DOHH2 (cell line): ENCODE measurements around the gene COLEC11.

Experiments
- H3F3A ChIP-seq: fragments of 200-600 bp; sonication (generic), shearing (Covaris generic); 2 replicates; pipeline ENCODE4 v1.6.0; 2016; ENCODE audit warnings: antibody characterized with exemption, mild to moderate bottlenecking; ENCODE audit not compliant: control insufficient read depth, insufficient read depth
- H3K27ac ChIP-seq: fragments of 200-600 bp; sonication (generic); 2 replicates; pipeline ENCODE4 v1.5.1; 2014; ENCODE audit warnings: low read depth, mild to moderate bottlenecking, low read length, moderate library complexity
- H3K27me3 ChIP-seq: fragments of 200-600 bp; sonication (generic); 2 replicates; pipeline ENCODE4 v1.6.1; 2014; ENCODE audit warnings: mild to moderate bottlenecking, low read length, mixed read lengths; ENCODE audit not compliant: control insufficient read depth
- H3K36me3 ChIP-seq: fragments of 200-600 bp; sonication (generic); 2 replicates; pipeline ENCODE4 v1.6.1; 2014; ENCODE audit warnings: mild to moderate bottlenecking, low read length, moderate library complexity, mixed read lengths; ENCODE audit not compliant: control insufficient read depth
- H3K4me1 ChIP-seq: fragments of 200-600 bp; sonication (generic); 2 replicates; pipeline ENCODE4 v1.6.1; 2014; ENCODE audit warnings: mild to moderate bottlenecking, low read length, mixed read lengths; ENCODE audit not compliant: control insufficient read depth
- H3K4me2 ChIP-seq: fragments of 200-600 bp; sonication (generic); 2 replicates; pipeline ENCODE4 v1.6.0; 2014; ENCODE audit warnings: mild to moderate bottlenecking, low read length, moderate library complexity
- H3K4me3 ChIP-seq: fragments of 200-600 bp; sonication (generic); 2 replicates; pipeline ENCODE4 v1.5.1; 2014; ENCODE audit warnings: mild to moderate bottlenecking, low read length, mixed read lengths
- H3K79me2 ChIP-seq: fragments of 200-600 bp; sonication (generic); 2 replicates; pipeline ENCODE4 v1.6.1; 2014; ENCODE audit warnings: mild to moderate bottlenecking, low read length, mixed read lengths; ENCODE audit not compliant: control insufficient read depth
- H3K9me2 ChIP-seq: fragments of 200-600 bp; sonication (generic); replicated peaks from 2 replicates; pipeline ENCODE4 v1.6.1; 2014; ENCODE audit warnings: mild to moderate bottlenecking, low read length, mixed read lengths; ENCODE audit not compliant: control insufficient read depth
- H3K9me3 ChIP-seq: fragments of 200-600 bp; sonication (generic); 2 replicates; pipeline ENCODE4 v1.6.1; 2014; ENCODE audit warnings: antibody characterized with exemption, low read length, mixed read lengths; ENCODE audit not compliant: control insufficient read depth, insufficient read depth
- H4K20me1 ChIP-seq: fragments of 200-600 bp; sonication (generic); 2 replicates; pipeline ENCODE4 v1.6.0; 2014; ENCODE audit warnings: low read depth, mild to moderate bottlenecking, antibody characterized with exemption, low read length, moderate library complexity; ENCODE audit not compliant: control insufficient read depth, insufficient read depth
- CTCF ChIP-seq: fragments of 200-600 bp; sonication (generic); IDR thresholded peaks from one replicate; pipeline ENCODE4 v1.5.1; 2014; ENCODE audit warnings: antibody characterized with exemption, mild to moderate bottlenecking, low read depth, low read length; ENCODE audit not compliant: poor library complexity, severe bottlenecking
- EZH2phosphoT487 ChIP-seq: fragments of 200-600 bp; sonication (generic); IDR thresholded peaks from 2 replicates; pipeline ENCODE4 v1.6.1; 2017; ENCODE audit warnings: borderline replicate concordance, mild to moderate bottlenecking, antibody characterized with exemption, low read length, moderate library complexity, mixed read lengths

The COLEC11 gene

GRCh38 chr2:3628241-3628679, 33.3 kb downstream of the COLEC11 start:
- no peaks in the 10 kb centered on the region for H3K79me2 ChIP-seq
- no peak overlapping the region for H3K4me3 ChIP-seq
- H3K27me3 ChIP-seq: no peaks in the 10 kb centered on the region
- H3K4me1 ChIP-seq: no peaks in the 10 kb centered on the region
- TF ChIP-seq CTCF: no peak
- TF ChIP-seq EZH2phosphoT487: no peak
- H3K36me3 ChIP-seq: no peaks in the 10 kb centered on the region
- no peaks in the 10 kb centered on the region for H3K9me2 ChIP-seq
- no peaks in the 10 kb centered on the region for H4K20me1 ChIP-seq
- no peaks in the 10 kb centered on the region for H3F3A ChIP-seq
- no peaks in the 10 kb centered on the region for H3K9me3 ChIP-seq
- no peak overlapping the region for H3K27ac ChIP-seq
- no peak overlapping the region for H3K4me2 ChIP-seq

DNA sequence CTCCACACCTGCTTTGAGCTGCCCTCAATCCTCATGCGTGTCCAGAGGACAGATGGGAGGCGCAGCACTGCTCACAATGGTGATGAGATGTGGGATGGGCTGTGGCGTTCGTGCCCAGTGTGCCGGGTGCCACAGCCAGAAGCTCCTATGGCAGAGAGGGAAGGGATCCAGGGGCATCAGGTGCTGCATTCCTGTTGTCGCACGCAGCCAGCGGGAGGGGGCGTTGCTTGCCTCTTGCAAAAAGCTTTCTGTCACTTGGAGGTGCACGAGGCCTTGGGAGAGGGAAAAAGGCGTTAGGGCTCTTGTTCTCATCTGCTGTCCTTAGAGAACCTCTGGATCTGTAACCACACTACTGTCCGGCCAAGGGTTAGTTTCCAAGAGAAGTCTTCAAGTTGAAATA, 33.9 kb downstream of the COLEC11 start:
- Histone ChIP-seq H3K79me2 (no peaks in the 10 kb centered on the region), H3K9me3 (no peaks in the 10 kb centered on the region), H3K9me2 (no peaks in the 10 kb centered on the region), H4K20me1 (no peaks in the 10 kb centered on the region), H3K27me3 (no peaks in the 10 kb centered on the region), H3K4me1 (no peaks in the 10 kb centered on the region), H3K36me3 (no peaks in the 10 kb centered on the region), H3F3A (no peaks in the 10 kb centered on the region), H3K27ac (no peak overlapping the region), H3K4me2 (no peak overlapping the region), H3K4me3 (no peak overlapping the region)
- TF ChIP-seq EZH2phosphoT487 (no peak), CTCF (peak; percentile 41)

GRCh38 chr2:3630631-3631030, 35.7 kb downstream of the COLEC11 start:
- TF ChIP-seq CTCF (no peak), EZH2phosphoT487 (no peak)
- Histone ChIP-seq H4K20me1 (no peaks in the 10 kb centered on the region), H3K9me2 (no peaks in the 10 kb centered on the region), H3K27me3 (no peaks in the 10 kb centered on the region), H3K4me2 (no peak overlapping the region), H3K4me3 (no peak overlapping the region), H3K4me1 (no peaks in the 10 kb centered on the region), H3K27ac (no peak overlapping the region), H3K79me2 (no peaks in the 10 kb centered on the region), H3K9me3 (no peaks in the 10 kb centered on the region), H3F3A (no peaks in the 10 kb centered on the region), H3K36me3 (no peaks in the 10 kb centered on the region)
